ENCODE results near the gene HDLBP. TPM values are rescaled to one million over a fixed set of nuclear protein-coding genes. Genes with fewer than 3 reads are reported as not detected.

Gene HDLBP
- total RNA-seq, 5 donors from 2014 or later (not counting 1 experiment from before 2014, with no cell fraction given) = 130 to 184 (median 148) TPM

DNA sequence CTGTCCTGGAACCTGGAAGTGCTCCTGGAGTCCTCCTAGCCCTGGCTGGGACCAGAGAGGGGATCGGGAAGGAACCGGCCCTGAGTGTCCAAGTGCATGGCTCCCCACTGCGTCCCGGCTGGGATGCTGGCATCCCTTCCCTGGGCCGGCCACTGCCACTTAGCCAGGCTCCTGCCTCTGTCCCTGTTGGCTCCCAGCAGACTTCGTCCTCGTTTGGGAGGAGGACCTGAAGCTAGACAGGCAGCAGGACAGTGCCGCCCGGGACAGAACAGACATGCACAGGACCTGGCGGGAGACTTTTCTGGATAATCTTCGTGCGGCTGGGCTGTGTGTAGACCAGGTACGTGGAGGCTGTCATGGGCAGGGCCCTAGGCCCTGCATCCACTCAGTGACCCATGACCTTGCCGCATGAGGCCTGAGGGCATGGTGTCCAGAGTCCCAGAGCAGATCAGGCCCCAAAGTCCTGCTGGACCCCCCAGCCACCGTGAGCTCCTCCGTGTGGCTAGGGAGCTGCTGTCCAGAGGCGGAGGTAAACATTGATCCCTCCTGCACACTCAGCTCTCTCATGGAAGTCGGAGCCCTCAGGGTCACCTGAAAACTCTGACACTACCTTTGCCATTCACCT is 119.9 kb downstream of the HDLBP start:
- H3K4me3 ChIP-seq (ENCODE audit: control insufficient read depth in 1 of 2, extremely low read depth in 1 of 2, low read length in 1 of 2) = no peak overlapping the region
- no peak for ATAC-seq (replicated peaks in 1 of 4)
- no peaks in the 10 kb centered on the region for H3K4me1 Mint-ChIP-seq
- no peaks in the 10 kb centered on the region for H3K36me3 ChIP-seq (ENCODE audit: control insufficient read depth in 2 of 2, extremely low read depth in 1 of 2, insufficient read depth in 1 of 2, low read length in 1 of 2)
- H3K27ac ChIP-seq (ENCODE audit: low read length) = no peak overlapping the region
- 89% methylated on average over 18 of the region's 18 CpGs for WGBS (ENCODE audit: insufficient coverage)
- POLR2A ChIA-PET = no interaction called here
- no peaks in the 10 kb centered on the region for H3K27me3 ChIP-seq (replicated peaks in 1 of 2; ENCODE audit: control insufficient read depth in 2 of 2, extremely low read depth in 1 of 2, insufficient read depth in 2 of 2, low read length in 1 of 2)
- CTCF ChIA-PET = no interaction called here
- H3K27me3 Mint-ChIP-seq = no peaks in the 10 kb centered on the region
- no peaks in the 10 kb centered on the region for H3K36me3 Mint-ChIP-seq
- H3K9me3 Mint-ChIP-seq = no peaks in the 10 kb centered on the region
- no peak for DNase-seq
- H3K9me3 ChIP-seq = no peaks in the 10 kb centered on the region
- H3K4me1 ChIP-seq (ENCODE audit: control insufficient read depth in 1 of 2, extremely low read depth in 1 of 2, insufficient read depth in 2 of 2, low read length in 2 of 2) = no peaks in the 10 kb centered on the region
- H3K4me3 Mint-ChIP-seq = no peak overlapping the region
- H3K27ac Mint-ChIP-seq = no peak overlapping the region

DNA sequence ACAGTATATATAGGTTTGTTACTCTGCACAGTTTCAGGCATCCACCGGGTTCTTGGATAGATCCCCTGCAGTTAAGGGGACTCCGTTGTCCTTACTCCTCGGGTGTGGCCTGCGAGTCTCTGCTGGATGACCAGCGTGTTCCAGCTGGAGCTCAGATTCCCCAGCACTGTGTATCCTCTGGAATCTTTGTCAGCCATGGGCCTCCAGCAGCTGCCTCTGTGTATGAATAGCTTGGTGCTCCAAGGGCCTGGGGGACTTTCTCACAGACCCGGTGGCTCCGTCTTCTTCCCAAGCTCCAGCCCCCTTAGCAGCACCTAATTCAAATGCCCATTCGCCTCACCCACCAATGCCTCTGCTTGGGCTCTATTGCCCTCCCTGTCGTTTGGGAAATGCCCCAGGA is 120.7 kb downstream of the HDLBP start:
- no peaks in the 10 kb centered on the region for H3K9me3 ChIP-seq
- DNase-seq = no peak
- no peak overlapping the region for H3K4me3 Mint-ChIP-seq

DNA sequence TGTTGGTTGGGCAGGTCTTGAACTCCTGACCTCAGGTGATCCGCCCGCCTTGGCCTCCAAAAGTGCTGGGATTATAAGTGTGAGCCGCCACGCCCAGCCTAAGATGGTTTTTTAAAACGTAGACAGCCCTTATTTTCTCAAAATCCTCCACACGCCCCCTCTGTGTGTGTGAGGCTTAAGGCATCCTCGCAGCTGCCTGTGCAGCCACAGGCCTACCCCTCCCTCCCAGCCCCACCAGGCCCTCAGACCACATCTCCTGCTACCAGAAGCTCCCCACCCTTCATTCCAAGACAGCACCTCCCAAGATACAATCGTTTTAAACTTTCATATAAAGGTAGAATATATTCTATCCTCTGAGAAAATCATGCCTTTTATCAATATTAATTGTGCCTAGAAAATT is 122.2 kb downstream of the HDLBP start:
- Mint-ChIP-seq H3K4me3 (no peak overlapping the region), H3K36me3 (no peaks in the 10 kb centered on the region), H3K27me3 (no peaks in the 10 kb centered on the region), H3K27ac (no peak overlapping the region), H3K9me3 (no peaks in the 10 kb centered on the region), H3K4me1 (no peaks in the 10 kb centered on the region)
- no CpG with 5 or more reads among the region's 8 CpGs for WGBS (ENCODE audit: insufficient coverage)
- ATAC-seq (replicated peaks in 1 of 4) = no peak
- no peaks in the 10 kb centered on the region for H3K9me3 ChIP-seq
- H3K4me1 ChIP-seq (ENCODE audit: control insufficient read depth in 1 of 2, extremely low read depth in 1 of 2, insufficient read depth in 2 of 2, low read length in 2 of 2) = no peaks in the 10 kb centered on the region
- no peaks in the 10 kb centered on the region for H3K36me3 ChIP-seq (ENCODE audit: control insufficient read depth in 2 of 2, extremely low read depth in 1 of 2, insufficient read depth in 1 of 2, low read length in 1 of 2)
- ChIA-PET CTCF (no interaction called here), POLR2A (no interaction called here)
- no peak for DNase-seq
- H3K27ac ChIP-seq (ENCODE audit: low read length) = no peak overlapping the region
- no peak overlapping the region for H3K4me3 ChIP-seq (ENCODE audit: control insufficient read depth in 1 of 2, extremely low read depth in 1 of 2, low read length in 1 of 2)
- no peaks in the 10 kb centered on the region for H3K27me3 ChIP-seq (replicated peaks in 1 of 2; ENCODE audit: control insufficient read depth in 2 of 2, extremely low read depth in 1 of 2, insufficient read depth in 2 of 2, low read length in 1 of 2)

More for the DNA sequence above, 120.7 kb downstream of the HDLBP start:
- Mint-ChIP-seq H3K27me3 (no peaks in the 10 kb centered on the region), H3K36me3 (no peaks in the 10 kb centered on the region), H3K27ac (no peak overlapping the region), H3K4me1 (no peaks in the 10 kb centered on the region), H3K9me3 (no peaks in the 10 kb centered on the region)
- CTCF ChIA-PET = no interaction called here
- H3K4me3 ChIP-seq (ENCODE audit: control insufficient read depth in 1 of 2, extremely low read depth in 1 of 2, low read length in 1 of 2) = no peak overlapping the region
- no peaks in the 10 kb centered on the region for H3K4me1 ChIP-seq (ENCODE audit: control insufficient read depth in 1 of 2, extremely low read depth in 1 of 2, insufficient read depth in 2 of 2, low read length in 2 of 2)
- H3K27ac ChIP-seq (ENCODE audit: low read length) = no peak overlapping the region
- POLR2A ChIA-PET = no interaction called here
- ATAC-seq (replicated peaks in 1 of 4) = no peak
- H3K36me3 ChIP-seq (ENCODE audit: control insufficient read depth in 2 of 2, extremely low read depth in 1 of 2, insufficient read depth in 1 of 2, low read length in 1 of 2) = no peaks in the 10 kb centered on the region
- WGBS (ENCODE audit: insufficient coverage) = 82% methylated on average over 7 of the region's 9 CpGs
- no peaks in the 10 kb centered on the region for H3K27me3 ChIP-seq (replicated peaks in 1 of 2; ENCODE audit: control insufficient read depth in 2 of 2, extremely low read depth in 1 of 2, insufficient read depth in 2 of 2, low read length in 1 of 2)

DNA sequence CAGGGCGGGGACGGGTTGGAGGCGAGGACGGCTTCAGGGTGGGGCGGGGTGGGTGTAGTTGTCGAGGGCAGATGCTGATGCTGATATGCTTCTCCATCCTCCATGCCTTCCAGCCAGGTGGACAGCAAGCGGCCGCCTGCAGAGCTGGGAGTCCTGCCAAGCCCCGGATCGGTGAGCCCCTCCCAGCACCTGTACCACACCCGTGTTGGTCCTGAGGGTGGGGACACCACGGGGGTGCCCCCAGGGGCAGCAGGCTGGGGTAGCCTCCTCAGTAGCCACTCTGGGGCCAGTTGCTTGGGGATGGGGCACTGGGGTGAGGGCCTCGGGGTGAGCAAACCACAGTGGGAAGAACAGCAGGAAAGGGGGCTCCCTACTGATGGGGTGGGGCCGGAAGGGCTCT is 124.4 kb downstream of the HDLBP start:
- ChIA-PET CTCF (interaction anchor here in 1 of 2 donors (0.6 kb wide), 1 partner anchor 334 kb away, joined by 3 read pairs; no protein-coding TSS in a partner anchor), POLR2A (no interaction called here)

DNA sequence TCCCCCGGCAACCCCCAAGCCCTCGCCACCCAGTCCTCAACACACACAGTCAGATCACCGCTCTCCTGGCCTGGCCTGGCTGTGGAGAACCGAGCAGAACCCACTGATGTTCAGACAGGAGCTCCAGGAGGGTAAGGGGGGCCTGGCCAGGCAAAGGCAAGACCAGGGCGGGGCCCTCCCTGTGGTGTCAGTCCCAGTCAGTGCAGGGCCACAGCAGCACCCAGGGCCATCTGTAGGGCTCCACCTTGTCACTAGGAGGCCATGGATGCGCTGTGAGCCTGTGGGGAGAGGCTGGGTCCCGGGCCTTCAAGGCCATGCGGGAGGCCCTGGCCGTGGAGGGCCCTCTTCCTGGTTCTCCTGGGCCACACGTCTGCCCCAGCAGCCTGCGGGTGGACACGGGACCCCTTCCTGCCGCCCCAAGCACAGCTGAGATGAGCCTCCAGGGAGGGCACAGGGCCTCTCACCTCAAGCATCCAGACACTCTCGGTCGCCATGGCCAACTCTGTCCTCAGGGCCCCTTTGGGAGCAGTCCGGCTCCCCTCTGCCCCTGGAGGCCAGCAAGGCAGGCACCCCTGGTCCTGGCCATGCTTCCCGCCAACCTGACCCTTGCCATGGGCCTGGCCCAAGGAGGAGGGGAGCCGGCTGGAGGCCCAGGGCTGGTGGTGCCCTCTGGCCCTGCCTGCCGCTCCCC is 125.0 kb downstream of the HDLBP start:
- ChIA-PET CTCF (no interaction called here), POLR2A (no interaction called here)
- H3K4me1 Mint-ChIP-seq = no peaks in the 10 kb centered on the region
- H3K27ac Mint-ChIP-seq = no peak overlapping the region
- H3K9me3 Mint-ChIP-seq = no peaks in the 10 kb centered on the region
- DNase-seq (no peak), ATAC-seq (replicated peaks in 1 of 4) (no peak)
- Histone ChIP-seq H3K27ac (ENCODE audit: low read length) (no peak overlapping the region), H3K4me1 (ENCODE audit: control insufficient read depth in 1 of 2, extremely low read depth in 1 of 2, insufficient read depth in 2 of 2, low read length in 2 of 2) (no peaks in the 10 kb centered on the region), H3K36me3 (ENCODE audit: control insufficient read depth in 2 of 2, extremely low read depth in 1 of 2, insufficient read depth in 1 of 2, low read length in 1 of 2) (no peaks in the 10 kb centered on the region), H3K9me3 (no peaks in the 10 kb centered on the region), H3K27me3 (replicated peaks in 1 of 2; ENCODE audit: control insufficient read depth in 2 of 2, extremely low read depth in 1 of 2, insufficient read depth in 2 of 2, low read length in 1 of 2) (no peaks in the 10 kb centered on the region), H3K4me3 (ENCODE audit: control insufficient read depth in 1 of 2, extremely low read depth in 1 of 2, low read length in 1 of 2) (no peak overlapping the region)
- no peak overlapping the region for H3K4me3 Mint-ChIP-seq
- 87% methylated on average over 18 of the region's 19 CpGs for WGBS (ENCODE audit: insufficient coverage)
- H3K36me3 Mint-ChIP-seq = no peaks in the 10 kb centered on the region
- H3K27me3 Mint-ChIP-seq = no peaks in the 10 kb centered on the region

More for the DNA sequence above, 124.4 kb downstream of the HDLBP start:
- Mint-ChIP-seq H3K9me3 (no peaks in the 10 kb centered on the region), H3K27ac (no peak overlapping the region), H3K4me1 (no peaks in the 10 kb centered on the region), H3K4me3 (no peak overlapping the region), H3K36me3 (no peaks in the 10 kb centered on the region), H3K27me3 (no peaks in the 10 kb centered on the region)
- Histone ChIP-seq H3K9me3 (no peaks in the 10 kb centered on the region), H3K36me3 (ENCODE audit: control insufficient read depth in 2 of 2, extremely low read depth in 1 of 2, insufficient read depth in 1 of 2, low read length in 1 of 2) (no peaks in the 10 kb centered on the region), H3K4me1 (ENCODE audit: control insufficient read depth in 1 of 2, extremely low read depth in 1 of 2, insufficient read depth in 2 of 2, low read length in 2 of 2) (no peaks in the 10 kb centered on the region), H3K27ac (ENCODE audit: low read length) (no peak overlapping the region), H3K4me3 (ENCODE audit: control insufficient read depth in 1 of 2, extremely low read depth in 1 of 2, low read length in 1 of 2) (no peak overlapping the region), H3K27me3 (replicated peaks in 1 of 2; ENCODE audit: control insufficient read depth in 2 of 2, extremely low read depth in 1 of 2, insufficient read depth in 2 of 2, low read length in 1 of 2) (no peaks in the 10 kb centered on the region)
- ATAC-seq (replicated peaks in 1 of 4) = no peak
- no peak for DNase-seq
- WGBS (ENCODE audit: insufficient coverage) = no CpG with 5 or more reads among the region's 14 CpGs

DNA sequence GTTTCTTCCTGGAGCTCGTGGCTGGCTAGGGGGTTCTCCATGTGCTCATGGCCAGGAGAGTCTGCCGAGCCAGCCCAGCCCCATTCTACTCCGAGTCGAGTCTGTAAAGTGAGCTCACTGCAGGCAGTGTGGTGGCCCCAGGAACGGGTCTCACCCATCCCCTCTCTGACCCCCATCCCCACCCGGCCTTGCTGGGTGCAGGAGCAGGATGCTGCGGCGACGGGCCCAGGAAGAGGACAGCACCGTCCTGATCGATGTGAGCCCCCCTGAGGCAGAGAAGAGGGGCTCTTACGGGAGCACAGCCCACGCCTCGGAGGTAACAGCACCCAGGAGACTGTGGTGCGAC is 125.6 kb downstream of the HDLBP start:
- Mint-ChIP-seq H3K9me3 (no peaks in the 10 kb centered on the region), H3K4me1 (no peaks in the 10 kb centered on the region), H3K36me3 (no peaks in the 10 kb centered on the region), H3K4me3 (no peak overlapping the region), H3K27ac (no peak overlapping the region), H3K27me3 (no peaks in the 10 kb centered on the region)
- POLR2A ChIA-PET = no interaction called here
- WGBS (ENCODE audit: insufficient coverage) = 90% methylated on average over 11 of the region's 15 CpGs
- DNase-seq (no peak), ATAC-seq (replicated peaks in 1 of 4) (no peak)
- Histone ChIP-seq H3K4me1 (ENCODE audit: control insufficient read depth in 1 of 2, extremely low read depth in 1 of 2, insufficient read depth in 2 of 2, low read length in 2 of 2) (no peaks in the 10 kb centered on the region), H3K9me3 (no peaks in the 10 kb centered on the region), H3K27me3 (replicated peaks in 1 of 2; ENCODE audit: control insufficient read depth in 2 of 2, extremely low read depth in 1 of 2, insufficient read depth in 2 of 2, low read length in 1 of 2) (no peaks in the 10 kb centered on the region), H3K36me3 (ENCODE audit: control insufficient read depth in 2 of 2, extremely low read depth in 1 of 2, insufficient read depth in 1 of 2, low read length in 1 of 2) (no peaks in the 10 kb centered on the region), H3K27ac (ENCODE audit: low read length) (no peak overlapping the region), H3K4me3 (ENCODE audit: control insufficient read depth in 1 of 2, extremely low read depth in 1 of 2, low read length in 1 of 2) (no peak overlapping the region)
- CTCF ChIA-PET = no interaction called here
